ENCODE measurements around the gene HOXA10. TPM values are rescaled to one million over a fixed set of nuclear protein-coding genes. Genes with fewer than 3 reads are reported as not detected.

HOXA10 gene
- total and polyA plus RNA-seq, 4 donors, result 0.21 to 0.29 (median 0.26) TPM; not detected in 1

DNA sequence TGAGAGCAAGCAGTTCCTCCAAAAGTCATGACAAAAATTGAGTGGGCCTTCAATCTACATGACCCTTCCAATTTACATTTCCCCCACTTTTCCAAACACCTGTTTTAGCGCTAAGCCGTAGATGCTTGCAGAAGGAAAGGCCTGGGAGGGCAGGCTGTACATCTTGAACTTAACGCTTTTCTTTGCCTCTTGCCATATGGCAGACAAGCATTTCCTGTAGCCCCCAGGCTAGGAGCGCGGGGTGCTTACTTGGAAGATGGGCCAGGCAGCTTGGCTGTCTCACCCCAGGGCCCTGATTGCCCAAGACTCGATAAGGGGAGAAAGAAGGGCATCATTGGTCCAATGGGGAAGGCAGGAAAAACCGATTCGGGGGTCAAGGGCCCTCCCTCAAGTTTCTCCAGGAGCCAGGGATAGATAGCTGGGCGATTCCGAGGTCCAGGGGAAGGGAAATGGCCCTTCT is 1.8 kb downstream of the HOXA10 start:
- Histone ChIP-seq H3K27ac (ENCODE audit: low read depth in 1 of 2, low read length in 1 of 2) (no peak overlapping the region), H3K9ac (ENCODE audit: insufficient read depth in 1 of 2, low read length in 2 of 2) (no peak overlapping the region), H3K4me3 (no peak overlapping the region)

DNA sequence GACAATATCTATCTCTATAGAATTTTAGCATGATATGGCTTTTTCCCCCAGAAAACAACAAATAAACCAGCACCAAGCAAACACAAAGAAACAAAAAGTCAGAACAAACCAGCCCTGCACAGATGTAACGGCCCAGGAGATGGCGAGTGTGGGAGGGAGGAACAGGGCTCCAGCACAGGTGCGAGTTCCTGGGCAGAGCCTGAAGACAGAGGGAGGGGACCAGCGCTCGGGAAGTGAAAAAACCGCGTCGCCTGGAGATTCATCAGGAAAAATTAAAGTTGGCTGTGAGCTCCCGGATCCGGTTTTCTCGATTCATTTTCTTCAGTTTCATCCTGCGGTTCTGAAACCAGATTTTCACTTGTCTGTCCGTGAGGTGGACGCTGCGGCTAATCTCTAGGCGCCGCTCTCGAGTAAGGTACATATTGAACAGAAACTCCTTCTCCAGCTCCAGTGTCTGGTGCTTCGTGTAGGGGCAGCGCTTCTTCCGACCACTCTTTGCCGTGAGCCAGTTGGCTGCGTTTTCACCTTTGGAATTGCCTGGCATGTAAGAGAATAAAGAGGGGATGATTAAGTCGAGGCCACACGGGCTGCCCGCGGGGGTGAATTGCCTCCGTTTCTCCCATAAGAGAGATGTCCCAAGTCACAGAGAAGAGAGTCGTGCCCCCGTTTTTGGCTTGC is 2.3 kb downstream of the HOXA10 start:
- TF ChIP-seq, protein P1, sequence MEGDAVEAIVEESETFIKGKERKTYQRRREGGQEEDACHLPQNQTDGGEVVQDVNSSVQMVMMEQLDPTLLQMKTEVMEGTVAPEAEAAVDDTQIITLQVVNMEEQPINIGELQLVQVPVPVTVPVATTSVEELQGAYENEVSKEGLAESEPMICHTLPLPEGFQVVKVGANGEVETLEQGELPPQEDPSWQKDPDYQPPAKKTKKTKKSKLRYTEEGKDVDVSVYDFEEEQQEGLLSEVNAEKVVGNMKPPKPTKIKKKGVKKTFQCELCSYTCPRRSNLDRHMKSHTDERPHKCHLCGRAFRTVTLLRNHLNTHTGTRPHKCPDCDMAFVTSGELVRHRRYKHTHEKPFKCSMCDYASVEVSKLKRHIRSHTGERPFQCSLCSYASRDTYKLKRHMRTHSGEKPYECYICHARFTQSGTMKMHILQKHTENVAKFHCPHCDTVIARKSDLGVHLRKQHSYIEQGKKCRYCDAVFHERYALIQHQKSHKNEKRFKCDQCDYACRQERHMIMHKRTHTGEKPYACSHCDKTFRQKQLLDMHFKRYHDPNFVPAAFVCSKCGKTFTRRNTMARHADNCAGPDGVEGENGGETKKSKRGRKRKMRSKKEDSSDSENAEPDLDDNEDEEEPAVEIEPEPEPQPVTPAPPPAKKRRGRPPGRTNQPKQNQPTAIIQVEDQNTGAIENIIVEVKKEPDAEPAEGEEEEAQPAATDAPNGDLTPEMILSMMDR (IDR thresholded peaks at IDR 0.05; ENCODE audit: control extremely low read depth, extremely low read depth), result no peak

More for the DNA sequence above, 1.8 kb downstream of the HOXA10 start:
- ATAC-seq (ENCODE audit: insufficient read depth, low FRiP score), result no peak
- TF ChIP-seq, protein P1 (IDR thresholded peaks at IDR 0.05; ENCODE audit: control extremely low read depth, extremely low read depth), result no peak
- peaks cover 0 to 24% (median 7%) of the 10 kb centered on the region in 5 donors for H3K4me1 ChIP-seq (ENCODE audit: control insufficient read depth in 5 of 5, insufficient read depth in 5 of 5, low read length in 5 of 5)
- H3K9me3 ChIP-seq (ENCODE audit: control insufficient read depth in 4 of 4, insufficient read depth in 3 of 4, low read length in 3 of 4), result peaks cover 0 to 19% (median 0%) of the 10 kb centered on the region in 4 donors
- peak in 1 of 3 donors; percentile 23 for DNase-seq
- 4 to 13% methylated on average over 10 of the region's 10 CpGs for WGBS, 2 donors
- no peaks in the 10 kb centered on the region for H3K36me3 ChIP-seq (ENCODE audit: control insufficient read depth in 4 of 4, insufficient read depth in 4 of 4, low read length in 4 of 4)
- H3K27me3 ChIP-seq (ENCODE audit: control insufficient read depth in 3 of 3, insufficient read depth in 3 of 3, low read length in 2 of 3), result peaks cover 29 to 91% (median 78%) of the 10 kb centered on the region in 3 donors

DNA sequence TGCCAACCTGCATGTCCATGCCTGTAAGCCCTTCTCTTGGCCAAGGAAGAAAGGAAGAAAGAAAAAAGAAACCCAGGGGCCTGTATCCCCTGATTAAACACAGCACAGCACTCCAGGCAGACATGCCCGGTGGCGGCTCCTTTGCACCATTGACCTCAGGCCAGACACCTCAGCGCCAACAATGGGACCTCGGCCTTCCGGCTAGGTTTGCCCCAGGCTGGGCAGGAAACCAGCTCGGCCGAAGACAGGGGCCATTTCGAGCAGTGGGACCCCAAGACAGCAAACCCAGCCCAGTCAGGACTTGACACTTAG is 2.8 kb downstream of the HOXA10 start:
- 13% methylated on average over 8 of the region's 8 CpGs for WGBS, 2 donors
- H3K4me1 ChIP-seq (ENCODE audit: control insufficient read depth in 5 of 5, insufficient read depth in 5 of 5, low read length in 5 of 5), result peaks cover 0 to 26% (median 7%) of the 10 kb centered on the region in 5 donors
- no peak overlapping the region for H3K9ac ChIP-seq (ENCODE audit: insufficient read depth in 1 of 2, low read length in 2 of 2)

More for the DNA sequence above, 2.3 kb downstream of the HOXA10 start:
- Histone ChIP-seq H3K9me3 (ENCODE audit: control insufficient read depth in 4 of 4, insufficient read depth in 3 of 4, low read length in 3 of 4) (peaks cover 0 to 17% (median 0%) of the 10 kb centered on the region in 4 donors), H3K27ac (ENCODE audit: low read depth in 1 of 2, low read length in 1 of 2) (no peak overlapping the region), H3K4me1 (ENCODE audit: control insufficient read depth in 5 of 5, insufficient read depth in 5 of 5, low read length in 5 of 5) (peaks cover 0 to 25% (median 7%) of the 10 kb centered on the region in 5 donors), H3K9ac (ENCODE audit: insufficient read depth in 1 of 2, low read length in 2 of 2) (no peak overlapping the region), H3K36me3 (ENCODE audit: control insufficient read depth in 4 of 4, insufficient read depth in 4 of 4, low read length in 4 of 4) (no peaks in the 10 kb centered on the region), H3K27me3 (ENCODE audit: control insufficient read depth in 3 of 3, insufficient read depth in 3 of 3, low read length in 2 of 3) (peaks cover 29 to 91% (median 78%) of the 10 kb centered on the region in 3 donors), H3K4me3 (no peak overlapping the region)
- ATAC-seq (ENCODE audit: insufficient read depth, low FRiP score) (no peak), DNase-seq (no peak)
- 6 to 12% methylated on average over 30 of the region's 30 CpGs for whole genome bisulfite sequencing, 2 donors

More for the DNA sequence above, 2.8 kb downstream of the HOXA10 start:
- Histone ChIP-seq H3K9me3 (ENCODE audit: control insufficient read depth in 4 of 4, insufficient read depth in 3 of 4, low read length in 3 of 4) (peaks cover 0 to 17% (median 0%) of the 10 kb centered on the region in 4 donors), H3K27ac (ENCODE audit: low read depth in 1 of 2, low read length in 1 of 2) (no peak overlapping the region), H3K36me3 (ENCODE audit: control insufficient read depth in 4 of 4, insufficient read depth in 4 of 4, low read length in 4 of 4) (no peaks in the 10 kb centered on the region), H3K4me3 (no peak overlapping the region), H3K27me3 (ENCODE audit: control insufficient read depth in 3 of 3, insufficient read depth in 3 of 3, low read length in 2 of 3) (peaks cover 27 to 91% (median 78%) of the 10 kb centered on the region in 3 donors)
- DNase-seq, result no peak
- TF ChIP-seq, protein P1 (IDR thresholded peaks at IDR 0.05; ENCODE audit: control extremely low read depth, extremely low read depth), result no peak
- ATAC-seq (ENCODE audit: insufficient read depth, low FRiP score), result no peak

Measured in lung (tissue), 12 donors.